BLaER1 treated with 17β-estradiol and CSF1 and Interleukin-3, amounts not matched to agents 10 nM and 100 nM (cell line): ENCODE data around the gene LYSMD4.
A peak's percentile ranks its signal among the peaks of the same experiment; 100 is the strongest.

Source experiments
- H3K27ac ChIP-seq, 11 experiments: shearing (Covaris generic); formaldehyde crosslinking; 2 replicates each; pipeline ENCODE4 v1.8.1; 2022
- H3K27me3 ChIP-seq, 11 experiments: shearing (Covaris generic); formaldehyde crosslinking; 2 replicates each; pipeline ENCODE4 v1.8.1; 2022
- H3K36me3 ChIP-seq, 11 experiments: shearing (Covaris generic); formaldehyde crosslinking; 2 replicates each; pipeline ENCODE4 v1.8.1; 2022
- H3K4me1 ChIP-seq, 10 experiments: shearing (Covaris generic); formaldehyde crosslinking; 2 replicates each; pipeline ENCODE4 v1.8.1; 2022
- H3K4me2 ChIP-seq, 11 experiments: shearing (Covaris generic); formaldehyde crosslinking; 2 replicates each; pipeline ENCODE4 v1.8.1; 2022
- H3K4me3 ChIP-seq, 10 experiments: shearing (Covaris generic); formaldehyde crosslinking; 2 replicates each; pipeline ENCODE4 v1.8.1; 2022
- H3K9ac ChIP-seq, 11 experiments: shearing (Covaris generic); formaldehyde crosslinking; 2 replicates each; pipeline ENCODE4 v1.8.1; 2022
- H3K9me3 ChIP-seq, 11 experiments: shearing (Covaris generic); formaldehyde crosslinking; replicated peaks in 1 of 11; 2 replicates each; pipeline ENCODE4 v1.8.1; 2022
- H4K20me1 ChIP-seq, 11 experiments: shearing (Covaris generic); formaldehyde crosslinking; 2 replicates each; pipeline ENCODE4 v1.8.1; 2022
- Cebpa-rat ChIP-seq, 11 experiments: shearing (Covaris generic); IDR thresholded peaks; 2 replicates each; pipeline ENCODE4 v1.8.1; 2022

Gene LYSMD4

GRCh38 chr15:99683000-99683670 lies 50.1 kb downstream of the LYSMD4 start:
- Histone ChIP-seq H3K27ac (peak overlapping the region in 6 of 11 experiments; percentile 7 to 53 (median 43); a peak in 5 of 22 replicates), H4K20me1 (0 out of 22 replicates have a peak, but pooled peaks cover 0 to 4% (median 0%) of the 10 kb centered on the region in 11 experiments), H3K4me3 (no peak overlapping the region), H3K9ac (no peak overlapping the region), H3K9me3 (peaks cover 38 to 71% (median 60%) of the 10 kb centered on the region in 11 experiments), H3K4me2 (peak overlapping the region in 4 of 11 experiments; percentile 5 to 32 (median 22); a peak in 2 of 22 replicates), H3K36me3 (peaks cover 91 to 100% (median 100%) of the 10 kb centered on the region in 11 experiments), H3K4me1 (peaks cover 0 to 16% (median 7%) of the 10 kb centered on the region in 10 experiments; a peak in 9 of 20 replicates), H3K27me3 (no peaks in the 10 kb centered on the region)
- TF ChIP-seq Cebpa-rat (IDR thresholded peaks at IDR 0.05), result no peak

- TF ChIP-seq Cebpa-rat (IDR thresholded peaks at IDR 0.05), result no peak
- Histone ChIP-seq H3K9ac (no peak overlapping the region), H3K36me3 (peaks cover 92 to 100% (median 99%) of the 10 kb centered on the region in 11 experiments), H4K20me1 (0 out of 22 replicates have a peak, but pooled peaks cover 0 to 4% (median 0%) of the 10 kb centered on the region in 11 experiments), H3K4me2 (peak overlapping the region in 4 of 11 experiments; percentile 5 to 32 (median 22); a peak in 3 of 22 replicates), H3K4me3 (no peak overlapping the region), H3K4me1 (peaks cover 0 to 16% (median 7%) of the 10 kb centered on the region in 10 experiments; a peak in 9 of 20 replicates), H3K9me3 (peaks cover 38 to 65% (median 55%) of the 10 kb centered on the region in 11 experiments), H3K27me3 (no peaks in the 10 kb centered on the region), H3K27ac (peak overlapping the region in 3 of 11 experiments; percentile 27 to 46 (median 40); a peak in 2 of 22 replicates)
Measured at GRCh38 chr15:99682455-99682854, 50.8 kb downstream of the LYSMD4 start.

GRCh38 chr15:99681990-99682389 lies 51.2 kb downstream of the LYSMD4 start:
- H3K27me3 ChIP-seq, result no peaks in the 10 kb centered on the region
- H3K9ac ChIP-seq, result no peak overlapping the region
- H3K4me1 ChIP-seq, result peaks cover 0 to 16% (median 7%) of the 10 kb centered on the region in 10 experiments; a peak in 9 of 20 replicates
- H4K20me1 ChIP-seq, result 0 out of 22 replicates have a peak, but pooled peaks cover 0 to 4% (median 0%) of the 10 kb centered on the region in 11 experiments
- H3K4me3 ChIP-seq, result no peak overlapping the region
- peaks cover 38 to 60% (median 51%) of the 10 kb centered on the region in 11 experiments for H3K9me3 ChIP-seq
- TF ChIP-seq Cebpa-rat (IDR thresholded peaks at IDR 0.05), result no peak
- peaks cover 92 to 100% (median 99%) of the 10 kb centered on the region in 11 experiments for H3K36me3 ChIP-seq
- H3K27ac ChIP-seq, result no peak overlapping the region
- H3K4me2 ChIP-seq, result no peak overlapping the region

- 0 out of 22 replicates have a peak, but pooled peaks cover 0 to 1% (median 0%) of the 10 kb centered on the region in 11 experiments for H4K20me1 ChIP-seq
- no peak overlapping the region for H3K9ac ChIP-seq
- no peaks in the 10 kb centered on the region for H3K27me3 ChIP-seq
- peaks cover 24 to 43% (median 33%) of the 10 kb centered on the region in 11 experiments for H3K9me3 ChIP-seq
- H3K4me2 ChIP-seq, result no peak overlapping the region
- H3K4me1 ChIP-seq, result peaks cover 0 to 16% (median 7%) of the 10 kb centered on the region in 10 experiments; a peak in 9 of 20 replicates
- no peak for TF ChIP-seq Cebpa-rat (IDR thresholded peaks at IDR 0.05)
- no peak overlapping the region for H3K27ac ChIP-seq
- no peak overlapping the region for H3K4me3 ChIP-seq
- peaks cover 92 to 100% (median 99%) of the 10 kb centered on the region in 11 experiments for H3K36me3 ChIP-seq
Measured at GRCh38 chr15:99680276-99680675, 53.0 kb downstream of the LYSMD4 start.

- Histone ChIP-seq H3K27ac (no peak overlapping the region), H3K36me3 (peaks cover 87 to 100% (median 98%) of the 10 kb centered on the region in 11 experiments), H3K4me1 (peaks cover 0 to 9% (median 5%) of the 10 kb centered on the region in 10 experiments; a peak in 9 of 20 replicates), H3K27me3 (no peaks in the 10 kb centered on the region), H3K4me3 (no peak overlapping the region), H3K9me3 (peaks cover 0 to 16% (median 7%) of the 10 kb centered on the region in 11 experiments; a peak in 13 of 22 replicates), H3K9ac (no peak overlapping the region), H3K4me2 (no peak overlapping the region), H4K20me1 (peaks cover 0 to 11% (median 0%) of the 10 kb centered on the region in 11 experiments; a peak in 5 of 22 replicates)
- TF ChIP-seq Cebpa-rat (IDR thresholded peaks at IDR 0.05), result no peak
Measured at GRCh38 chr15:99677540-99678134, 55.6 kb downstream of the LYSMD4 start.
